ENCODE results near the gene RTP1.
"Not testable (repeated sequence)": the region's sequence is repeated elsewhere in the genome, so short reads cannot be mapped to it uniquely, and the experiment has no call there.

RTP1 gene

DNA sequence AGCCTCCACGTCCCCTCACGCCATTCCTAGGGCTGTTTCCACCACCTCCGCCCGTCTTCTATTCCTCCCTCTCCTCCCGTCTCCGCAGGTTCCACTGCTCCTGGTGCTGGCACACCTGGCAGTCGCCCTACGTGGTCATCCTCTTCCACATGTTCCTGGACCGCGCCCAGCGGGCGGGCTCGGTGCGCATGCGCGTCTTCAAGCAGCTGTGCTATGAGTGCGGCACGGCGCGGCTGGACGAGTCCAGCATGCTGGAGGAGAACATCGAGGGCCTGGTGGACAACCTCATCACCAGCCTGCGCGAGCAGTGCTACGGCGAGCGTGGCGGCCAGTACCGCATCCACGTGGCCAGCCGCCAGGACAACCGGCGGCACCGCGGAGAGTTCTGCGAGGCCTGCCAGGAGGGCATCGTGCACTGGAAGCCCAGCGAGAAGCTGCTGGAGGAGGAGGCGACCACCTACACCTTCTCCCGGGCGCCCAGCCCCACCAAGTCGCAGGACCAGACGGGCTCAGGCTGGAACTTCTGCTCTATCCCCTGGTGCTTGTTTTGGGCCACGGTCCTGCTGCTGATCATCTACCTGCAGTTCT is 2.3 kb downstream of the RTP1 start:
- not testable (repeated sequence) for DNase-seq

DNA sequence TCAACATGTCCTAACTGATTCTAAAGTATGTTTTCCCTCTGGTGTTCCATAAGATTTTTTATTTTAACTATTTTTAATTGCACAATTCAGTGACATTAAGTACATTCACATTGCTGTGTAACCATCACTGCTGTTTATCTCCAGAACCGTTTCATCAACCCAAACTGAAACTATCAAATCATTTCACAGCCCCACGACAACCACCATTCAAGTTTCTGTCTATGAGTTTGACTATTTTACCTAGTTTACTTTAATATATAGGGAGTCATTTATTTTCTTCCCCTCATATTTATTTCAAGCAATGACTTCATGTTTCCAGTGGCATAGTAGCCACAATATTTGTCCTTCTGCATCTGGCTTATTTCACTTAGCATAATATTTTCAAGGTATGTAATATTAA is 8.4 kb downstream of the RTP1 start:
- no peak for DNase-seq

DNA sequence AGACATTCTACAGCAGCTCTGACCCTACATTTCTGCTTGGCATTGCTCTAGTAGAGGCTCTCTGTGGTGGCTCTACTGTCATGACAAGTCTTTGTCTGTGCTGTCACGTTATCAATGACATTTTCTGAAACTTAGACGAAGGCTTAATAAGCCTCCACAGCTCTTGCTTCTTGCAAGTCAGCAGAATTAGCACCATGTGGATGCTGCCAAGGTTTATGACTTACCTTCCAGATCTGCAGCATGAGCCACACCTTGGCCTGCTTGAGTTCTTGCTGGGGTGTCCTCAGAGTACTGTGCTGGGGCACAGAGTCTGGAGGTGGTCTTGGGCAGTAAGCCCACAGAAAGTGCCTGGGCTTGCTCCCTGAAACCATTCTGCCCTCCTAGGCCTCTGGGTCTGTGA is 9.8 kb downstream of the RTP1 start:
- no peak for DNase-seq

DNA sequence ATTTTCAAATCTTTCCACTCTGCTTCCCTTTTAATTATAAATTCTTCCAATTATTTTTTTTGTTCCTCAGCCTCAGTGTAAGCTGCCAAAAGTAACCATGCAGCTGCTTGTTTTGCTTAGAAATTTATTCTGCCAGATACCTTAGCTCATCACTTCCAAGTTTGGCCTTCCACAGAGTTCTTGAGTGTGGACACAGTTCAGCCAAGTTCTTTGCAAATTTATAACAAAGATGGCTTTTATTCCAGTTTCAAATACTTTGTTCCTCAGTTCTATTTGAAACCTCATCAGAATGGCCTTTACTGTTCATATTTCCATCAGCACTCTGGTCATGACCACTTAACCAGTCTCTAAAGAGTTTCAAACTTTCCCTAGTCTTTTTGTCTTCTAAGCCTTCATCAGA is 10.3 kb downstream of the RTP1 start:
- no peak for DNase-seq

DNA sequence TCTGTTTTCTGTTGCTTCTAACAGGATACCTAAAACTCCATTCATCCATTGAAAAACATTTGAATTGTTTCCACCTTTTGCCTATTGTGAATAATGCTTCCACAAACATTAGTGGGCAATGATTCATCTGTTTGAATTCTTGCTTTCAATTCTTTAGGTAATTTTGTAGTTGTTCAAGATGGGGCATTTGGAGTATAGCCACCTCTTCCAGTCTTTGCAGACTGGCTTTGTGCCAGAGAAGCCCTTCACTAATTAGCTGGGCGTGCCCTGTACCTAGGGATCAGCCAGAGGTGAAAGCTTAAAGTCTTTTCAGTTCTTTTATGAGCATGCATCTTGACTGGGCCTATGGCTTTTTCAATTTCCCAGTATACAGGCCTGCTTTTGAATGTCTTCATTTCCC is 10.9 kb downstream of the RTP1 start:
- no peak for DNase-seq

DNA sequence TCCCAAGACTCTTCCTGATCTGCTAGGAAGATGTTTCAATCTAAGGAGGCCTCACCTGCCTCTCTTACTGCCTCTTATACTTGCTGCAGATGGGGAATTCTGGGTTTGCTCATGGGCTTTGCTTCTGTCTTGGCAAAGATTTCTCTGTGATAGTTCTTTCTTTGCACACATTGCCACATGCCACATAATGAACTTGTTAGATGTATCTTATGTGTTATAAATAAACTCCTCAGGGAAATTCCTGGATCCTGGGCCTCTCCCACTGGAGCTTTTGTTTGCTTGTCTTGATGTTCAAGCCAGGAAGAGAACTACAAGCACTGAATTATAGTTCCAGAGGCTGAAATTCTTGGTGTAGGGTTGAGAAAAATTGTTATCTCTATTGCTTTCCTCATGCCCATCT is 12.2 kb downstream of the RTP1 start:
- no peak for DNase-seq

DNA sequence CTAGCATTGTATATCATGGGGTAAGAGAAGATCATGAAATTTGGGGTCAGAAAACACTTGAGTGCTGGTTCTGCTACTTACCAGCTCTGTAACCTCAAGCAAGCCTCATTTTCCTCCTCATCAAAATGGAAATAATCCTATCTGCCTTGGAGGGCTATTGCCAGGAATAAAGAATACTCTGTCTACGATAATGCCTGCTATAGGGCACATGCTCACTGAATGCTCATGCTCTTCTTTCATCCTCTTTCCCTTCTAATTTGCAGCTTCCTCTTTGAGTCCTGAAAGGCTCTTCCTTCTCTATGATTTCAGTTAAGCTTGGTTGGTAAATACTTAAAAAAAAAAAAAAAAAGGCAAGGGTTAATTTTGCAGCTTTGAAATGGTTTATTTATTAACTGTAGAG is 12.8 kb downstream of the RTP1 start:
- no peak for DNase-seq

DNA sequence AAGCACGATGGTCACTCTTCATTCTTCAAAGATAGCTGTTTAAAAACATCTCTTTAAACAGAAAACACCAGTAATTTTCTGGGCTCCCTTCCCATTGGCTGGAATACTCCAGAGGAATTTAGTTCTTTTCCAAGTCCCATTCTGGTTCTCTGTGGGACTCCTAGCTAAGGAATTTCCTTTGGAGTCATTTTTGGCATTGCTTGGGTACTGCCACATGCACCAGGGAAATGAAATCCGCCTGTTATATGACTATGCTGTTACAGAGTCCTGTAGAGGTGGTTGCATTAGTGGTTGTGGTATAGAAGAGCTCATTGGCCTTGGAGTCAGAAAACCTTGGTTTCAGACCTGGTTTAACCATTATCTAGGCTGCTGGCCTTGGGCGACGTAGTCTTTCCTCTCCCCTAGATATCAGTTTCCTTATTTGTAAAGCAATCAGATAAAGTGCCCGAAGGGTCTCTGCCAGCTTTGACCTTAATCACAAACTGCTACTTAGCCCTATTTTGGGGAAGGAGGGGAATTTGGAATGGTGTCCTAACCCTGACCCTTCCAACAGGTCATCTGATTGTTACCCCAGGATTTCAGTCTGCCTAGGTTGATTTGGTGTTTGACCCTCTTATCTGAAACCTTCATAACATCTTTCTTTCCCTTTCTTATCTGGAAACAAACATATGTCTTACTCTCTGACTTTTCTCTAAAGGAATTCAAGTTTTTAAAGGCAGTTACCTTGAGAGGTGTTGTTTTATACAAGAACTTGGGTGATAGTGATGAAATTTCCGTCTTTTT is 13.4 kb downstream of the RTP1 start:
- DNase-seq = no peak

DNA sequence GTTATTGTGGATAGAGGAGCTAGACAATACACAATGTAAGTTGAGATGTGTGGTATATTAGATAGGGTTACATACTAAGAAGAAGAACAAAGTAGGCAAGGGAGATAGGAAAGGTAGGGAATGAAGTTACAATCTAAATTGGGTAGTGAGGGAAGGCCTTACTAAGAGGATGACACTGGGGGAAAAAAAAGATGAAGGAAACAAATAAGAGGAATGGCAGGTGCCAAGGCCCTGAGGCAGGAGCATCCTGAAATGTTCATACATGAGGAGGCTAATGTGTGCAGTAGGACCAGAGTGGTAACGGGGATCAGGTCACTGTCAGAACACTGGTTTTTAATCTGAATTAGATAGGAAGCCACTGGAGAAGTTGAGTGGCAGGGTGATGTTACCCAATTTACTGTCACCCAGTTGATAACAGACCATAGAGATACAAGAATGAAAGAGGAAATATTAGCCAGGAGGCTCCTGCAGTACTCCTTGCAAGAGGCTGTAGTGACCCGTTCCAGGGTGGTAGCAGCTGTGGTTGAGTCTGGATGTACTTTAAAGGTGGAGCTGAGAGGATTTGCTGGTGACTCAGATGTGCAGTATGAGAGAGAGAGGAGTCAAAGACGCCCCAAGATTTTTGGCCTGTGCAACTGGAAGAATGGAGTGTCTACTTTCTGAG is 14.4 kb downstream of the RTP1 start:
- DNase-seq = no peak

DNA sequence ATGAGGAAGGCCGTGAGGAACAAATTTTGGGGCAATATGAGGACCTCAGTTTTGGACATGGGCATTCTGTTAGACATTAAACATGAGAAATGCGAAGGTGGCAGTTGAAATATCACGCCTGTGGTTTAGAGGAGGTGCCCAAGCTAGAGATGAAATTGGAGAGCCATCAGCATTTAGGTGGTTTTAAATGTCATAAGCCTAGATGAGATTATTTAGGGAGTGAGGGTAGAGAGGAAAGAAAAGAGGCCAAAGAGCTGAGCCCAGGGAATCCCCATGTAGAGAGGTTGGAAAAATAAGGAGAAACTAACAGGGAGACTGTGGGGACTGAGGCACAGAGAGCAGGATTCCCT is 14.9 kb downstream of the RTP1 start:
- DNase-seq = no peak

DNA sequence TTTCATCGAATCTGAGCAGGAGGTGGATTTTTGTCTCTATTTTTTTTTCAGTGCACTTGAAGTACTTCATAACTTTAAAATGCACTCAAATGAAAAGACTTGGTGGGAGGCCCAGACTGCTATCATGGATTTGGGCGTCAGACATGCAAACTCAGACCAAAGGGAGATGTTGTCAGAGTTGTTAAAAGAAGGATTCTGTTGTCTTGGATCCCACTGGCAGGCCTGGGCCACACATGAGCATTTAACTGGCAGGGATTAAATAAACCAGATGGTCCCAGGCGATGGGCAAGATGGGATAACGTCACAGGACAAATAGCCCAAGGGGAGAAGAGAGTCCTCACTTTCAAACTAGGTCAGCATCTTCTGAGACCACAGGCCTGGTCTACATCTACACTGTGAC is 15.4 kb downstream of the RTP1 start:
- DNase-seq = no peak

DNA sequence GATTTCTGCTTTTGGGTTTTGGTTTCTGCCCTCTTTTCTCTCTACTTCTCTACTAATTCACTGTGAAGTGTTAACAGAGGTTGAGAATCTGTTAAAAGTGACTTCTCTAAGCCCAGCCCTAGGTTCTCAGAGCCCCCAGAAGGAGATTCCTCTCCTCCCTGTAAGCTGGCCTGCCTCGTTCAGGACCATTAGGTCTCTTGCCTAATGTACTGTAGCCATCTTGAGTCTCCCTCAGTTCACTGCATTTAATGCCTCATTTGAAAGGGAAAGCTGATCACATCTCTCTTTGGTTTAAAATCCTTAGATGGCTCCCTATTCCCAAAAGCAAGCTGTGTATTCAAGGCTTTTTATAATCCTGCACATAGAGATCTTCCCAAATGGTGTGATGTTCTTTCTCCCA is 16.3 kb downstream of the RTP1 start:
- DNase-seq = no peak

DNA sequence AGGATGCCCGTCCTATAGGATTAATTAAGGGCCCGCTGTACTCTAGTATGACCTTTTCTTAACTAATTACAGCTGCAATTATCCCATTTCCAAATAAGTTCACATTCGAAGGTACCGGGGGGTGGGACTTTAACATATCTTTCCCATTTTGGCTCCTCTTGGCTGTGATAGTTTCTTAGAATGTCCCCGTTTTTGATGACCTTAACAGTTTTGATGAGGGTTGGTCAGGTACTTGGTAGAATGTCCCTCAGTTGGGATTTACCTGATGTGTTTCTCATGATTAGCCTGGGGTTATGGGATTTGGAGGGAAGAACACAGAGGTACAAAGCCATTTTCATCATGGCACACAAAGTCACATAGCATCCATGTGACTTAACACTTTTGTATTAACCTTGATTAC is 18.2 kb downstream of the RTP1 start:
- DNase-seq = no peak

DNA sequence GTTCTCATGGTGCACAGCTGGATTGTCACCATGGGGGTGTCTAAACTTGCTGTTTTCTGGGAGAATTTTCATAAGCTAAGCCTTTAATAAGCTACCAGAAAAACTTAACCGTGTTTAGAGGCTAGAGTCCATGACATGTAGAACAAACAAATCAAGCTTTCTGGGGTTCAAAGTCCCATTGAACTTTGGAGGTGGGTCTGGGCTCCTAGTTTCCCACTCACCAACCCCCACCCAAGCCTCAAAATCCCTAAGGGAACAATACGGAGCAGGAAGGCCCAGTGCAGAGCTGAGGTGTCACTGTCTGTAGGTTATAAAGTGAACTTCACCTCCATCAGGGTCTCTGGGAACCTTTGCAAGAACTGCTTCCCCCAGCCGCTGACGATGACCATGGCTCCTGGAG is 25.5 kb downstream of the RTP1 start:
- DNase-seq = no peak

DNA sequence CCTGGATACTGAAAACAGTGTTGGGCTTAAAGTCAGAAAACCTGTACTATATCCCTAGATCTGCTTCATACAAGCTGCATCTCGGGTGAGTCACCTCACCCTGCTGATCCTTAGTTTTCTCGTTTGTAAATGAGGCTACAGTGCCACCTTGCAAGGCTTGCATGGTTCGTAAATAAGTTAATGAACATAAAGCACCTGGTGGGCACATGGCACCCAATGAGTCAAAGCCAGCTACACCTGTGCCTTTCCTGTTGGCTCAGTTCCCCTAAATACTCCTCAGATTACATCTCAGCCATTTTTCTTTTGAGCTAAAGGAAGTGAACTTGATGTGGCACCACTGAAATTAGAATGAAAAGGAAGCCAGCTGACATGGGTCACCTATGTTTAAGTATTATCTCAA is 26.5 kb downstream of the RTP1 start:
- DNase-seq = no peak

DNA sequence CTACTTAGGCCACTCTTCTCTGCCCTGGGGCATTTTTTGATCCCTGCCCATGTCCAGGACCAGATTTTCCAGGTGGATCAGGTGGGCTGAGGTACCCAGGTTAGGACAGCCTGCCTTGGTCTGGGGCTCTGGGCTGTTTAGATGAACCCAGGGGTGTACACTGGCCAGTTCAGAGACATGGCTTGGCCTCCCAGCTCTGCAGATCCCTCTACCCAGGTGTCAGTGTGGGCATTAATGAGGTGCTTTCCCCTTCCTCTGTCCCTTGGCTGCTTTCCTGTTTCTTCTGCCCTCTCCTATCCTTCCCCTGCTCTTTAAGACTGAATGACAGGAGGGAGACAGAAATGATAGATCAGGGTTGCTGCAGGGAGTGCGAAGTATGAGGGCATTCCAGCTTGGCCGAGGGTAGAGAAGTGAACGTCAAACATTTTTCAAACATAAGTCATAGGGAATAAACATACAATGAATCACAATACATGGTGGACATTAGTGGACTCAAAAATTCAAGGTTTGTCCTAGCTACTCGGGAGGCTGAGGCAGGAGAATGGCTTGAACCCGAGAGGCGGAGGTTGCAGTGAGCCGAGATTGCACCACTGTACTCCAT is 30.5 kb downstream of the RTP1 start:
- no peak for DNase-seq

DNA sequence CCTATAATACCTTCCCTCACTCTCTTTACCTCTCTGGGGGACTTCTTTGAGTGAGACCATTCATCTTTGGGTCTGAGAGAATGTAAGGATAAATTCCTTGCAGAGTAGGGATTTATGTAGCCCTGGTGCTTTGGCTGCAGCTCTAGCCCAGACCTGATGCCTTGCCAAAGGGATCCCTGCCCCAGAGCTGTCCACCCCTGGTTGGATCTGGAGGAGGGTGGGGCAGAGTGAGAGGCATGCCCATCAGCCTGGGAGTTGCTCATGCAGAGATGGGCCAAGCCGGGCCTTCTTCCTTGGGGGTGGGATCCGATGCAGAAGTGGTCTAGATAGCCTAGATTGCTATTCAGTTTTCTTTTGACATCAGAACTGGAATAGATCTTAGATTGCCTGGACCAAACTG is 31.5 kb downstream of the RTP1 start:
- no peak for DNase-seq

DNA sequence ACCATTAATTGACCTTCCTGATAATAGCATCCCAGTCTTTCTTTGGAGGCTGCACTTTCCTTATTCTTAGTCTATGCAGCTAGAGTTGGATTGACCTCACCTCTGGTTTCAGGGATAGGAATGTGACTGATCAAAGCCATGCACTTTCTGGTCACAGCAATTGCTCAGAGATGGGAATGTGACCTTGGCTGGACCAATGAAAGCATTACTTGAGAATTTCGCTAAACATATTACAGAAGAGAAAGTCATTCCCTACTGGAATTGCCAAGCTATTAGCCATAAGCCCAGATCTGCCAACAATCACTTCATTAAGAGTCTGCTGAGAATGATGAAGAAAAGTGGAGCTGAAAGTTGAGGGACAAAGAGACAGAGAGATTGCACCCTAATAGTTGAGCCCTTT is 32.7 kb downstream of the RTP1 start:
- no peak for DNase-seq

DNA sequence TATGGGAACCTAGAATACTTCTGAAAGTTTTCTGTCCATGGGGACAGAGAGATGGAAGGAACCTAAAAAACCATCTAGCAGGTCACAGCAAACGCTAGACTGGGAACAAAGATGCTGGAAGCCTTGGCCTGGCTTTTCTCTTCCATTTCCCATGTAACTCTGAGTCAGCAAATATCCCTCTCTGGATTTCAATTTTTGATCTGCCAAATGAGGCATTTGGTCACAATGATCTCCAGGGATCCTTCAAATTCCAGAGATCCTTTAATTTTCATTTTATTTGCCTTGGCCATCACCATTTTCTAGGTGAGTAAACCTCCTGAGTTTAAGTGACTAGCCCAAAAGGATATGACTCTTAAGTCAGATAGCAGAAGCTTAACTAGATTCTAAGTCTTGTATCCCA is 39.7 kb downstream of the RTP1 start:
- DNase-seq = no peak

DNA sequence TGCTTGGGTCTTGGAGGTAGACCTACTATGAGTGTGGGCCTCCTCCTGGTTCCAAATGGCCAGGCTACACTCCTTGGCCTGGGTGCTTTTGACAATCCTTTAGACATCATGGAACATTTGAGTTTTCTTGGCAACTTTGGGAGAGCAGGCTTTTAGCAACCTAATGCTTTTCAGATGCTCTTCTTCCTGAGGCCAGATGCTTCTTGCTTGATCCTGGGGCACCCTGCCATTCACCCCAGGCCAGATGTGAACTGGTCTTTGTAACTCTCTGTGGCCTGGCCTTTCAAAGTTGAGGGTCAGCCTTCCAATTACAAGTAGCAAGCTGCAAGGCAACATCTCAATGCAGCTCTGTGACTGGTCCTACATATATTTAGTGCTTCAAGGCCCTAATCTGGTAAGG is 40.5 kb downstream of the RTP1 start:
- no peak for DNase-seq

DNA sequence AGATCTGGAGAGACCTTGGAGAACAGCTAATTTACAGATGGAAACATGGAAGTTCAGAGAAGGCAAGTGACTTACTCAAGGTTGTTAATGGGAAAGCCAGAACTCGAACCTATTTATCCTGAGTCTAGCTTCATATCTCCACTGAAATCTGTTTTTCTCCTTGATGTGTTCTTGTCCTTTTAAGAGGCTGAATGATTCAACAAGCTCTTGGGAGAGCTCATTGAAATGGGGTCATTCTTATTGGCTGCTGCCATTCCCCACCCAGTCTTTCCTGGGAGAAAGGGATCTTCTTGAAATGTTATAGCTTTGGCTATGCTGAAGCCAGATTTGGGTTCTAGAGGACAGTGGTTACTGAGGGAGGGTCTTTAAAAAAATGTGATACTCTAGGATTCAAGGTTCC is 41.0 kb downstream of the RTP1 start:
- no peak for DNase-seq

DNA sequence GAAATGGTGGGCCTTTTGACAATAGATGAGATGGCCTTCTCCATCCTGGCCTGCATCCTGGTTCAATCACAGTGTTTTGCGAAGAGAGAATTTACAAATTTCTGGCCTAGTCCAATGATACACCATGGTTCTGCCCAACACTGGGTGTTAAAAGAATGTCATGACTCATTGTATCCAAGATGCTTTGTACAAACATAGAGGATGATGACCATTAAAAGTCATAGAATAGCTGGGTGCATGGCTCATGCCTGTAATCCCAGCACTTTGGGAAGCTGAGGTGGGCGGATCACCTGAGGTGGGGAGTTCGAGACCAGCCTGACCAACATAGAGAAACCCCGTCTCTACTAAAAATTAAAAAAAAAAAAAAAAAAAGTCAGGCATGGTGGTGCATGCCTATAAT is 41.5 kb downstream of the RTP1 start:
- DNase-seq = not testable (repeated sequence)

DNA sequence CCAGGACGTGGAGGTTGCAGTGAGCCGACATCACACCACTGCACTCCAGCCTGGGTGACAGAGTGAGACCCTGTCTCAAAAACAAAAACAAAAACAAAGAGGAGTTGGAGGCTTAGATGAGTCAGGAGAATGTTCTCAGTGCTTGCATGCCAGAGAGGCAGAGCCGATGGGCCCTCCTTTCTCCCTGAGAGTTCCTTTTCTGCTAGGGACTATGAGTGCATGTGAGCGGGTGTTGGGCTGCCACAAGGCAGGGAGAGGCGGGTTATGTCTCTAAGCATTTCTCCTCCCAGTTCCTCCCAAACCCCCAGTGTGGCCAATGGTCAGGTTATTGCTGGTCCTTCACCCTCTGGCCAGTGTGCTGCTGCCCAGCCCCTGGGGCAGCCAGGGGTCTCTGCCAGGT is 45.1 kb downstream of the RTP1 start:
- DNase-seq = no peak

DNA sequence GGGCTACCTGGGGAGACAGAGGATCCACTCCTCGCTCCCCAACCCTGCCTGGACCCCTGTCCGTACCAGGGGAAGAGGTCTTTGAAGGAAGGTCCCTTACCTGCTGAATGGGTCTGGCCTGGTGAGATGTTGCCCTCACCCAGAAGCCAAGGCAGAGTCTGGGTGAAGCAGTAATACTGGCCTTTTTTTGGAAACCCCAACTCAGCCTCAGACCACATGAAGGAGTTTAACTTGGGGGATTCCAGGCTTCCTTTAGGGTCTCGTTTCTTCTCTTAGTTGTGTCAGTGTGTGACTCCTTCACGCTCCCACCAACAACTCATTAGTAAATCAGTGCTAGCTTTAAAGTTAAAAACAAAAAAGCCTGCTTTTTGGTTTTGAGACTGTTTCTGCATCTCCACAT is 45.6 kb downstream of the RTP1 start:
- no peak for DNase-seq
